HG03025 (cell line): Measurements from ENCODE around the gene SIGLEC1.

ENCODE experiments used
- ATAC-seq: cut with Tn5 transposase; IDR thresholded peaks from one replicate; pipeline ENCODE4 v1.9.1; 2021; ENCODE audit warnings: mild to moderate bottlenecking, moderate library complexity; ENCODE audit not compliant: unreplicated experiment, low FRiP score

Gene SIGLEC1

GRCh38 chr20:3663031-3663701 lies 49.2 kb downstream of the SIGLEC1 start, which contains the start of gene GFRA4:
GFRA4 (minus strand) TSS chr20:3663399; CDS start chr20:3663399, 0 bp downstream.
- ATAC-seq: no peak
